Fibroblast of skin of left quadriceps (primary cell): ENCODE measurements around the gene HIPK2.
A peak's percentile ranks its signal among the peaks of the same experiment; 100 is the strongest.
"Not testable (repeated sequence)": the region's sequence is repeated elsewhere in the genome, so short reads cannot be mapped to it uniquely, and the experiment has no call there.

ENCODE experiments used
- DNase-seq, 2 experiments: peaks; one replicate each; pipeline ENCODE4 v3.0.0-alpha.2; 2013; ENCODE audit warnings: low read depth in 2 of 2

HIPK2 gene

GRCh38 chr7:139626817-139627216 is 151.0 kb downstream of the HIPK2 start:
- no peak for DNase-seq

GRCh38 chr7:139623518-139623917 is 154.3 kb downstream of the HIPK2 start:
- DNase-seq = no peak

GRCh38 chr7:139620676-139621344 is 157.0 kb downstream of the HIPK2 start:
- no peak for DNase-seq

GRCh38 chr7:139619367-139619657 is 158.5 kb downstream of the HIPK2 start:
- DNase-seq = peak; percentile 45 to 51

- peak in 1 of 2 experiments; percentile 18 for DNase-seq
Measured at GRCh38 chr7:139618482-139619366, 159.1 kb downstream of the HIPK2 start.

GRCh38 chr7:139617074-139617473 is 160.7 kb downstream of the HIPK2 start:
- no peak for DNase-seq

GRCh38 chr7:139614886-139615285 is 162.9 kb downstream of the HIPK2 start:
- no peak for DNase-seq

GRCh38 chr7:139613971-139614411 is 163.8 kb downstream of the HIPK2 start:
- DNase-seq = no peak

- not testable (repeated sequence) for DNase-seq
Measured at GRCh38 chr7:139611556-139611955, 166.2 kb downstream of the HIPK2 start.

- DNase-seq = no peak
Measured at GRCh38 chr7:139610595-139610994, 167.2 kb downstream of the HIPK2 start.

GRCh38 chr7:139603896-139604295 is 173.9 kb downstream of the HIPK2 start:
- no peak for DNase-seq

- DNase-seq = no peak
Measured at GRCh38 chr7:139603282-139603681, 174.5 kb downstream of the HIPK2 start.

- peak in 1 of 2 experiments; percentile 17 for DNase-seq
Measured at GRCh38 chr7:139602143-139602722, 175.6 kb downstream of the HIPK2 start.

- no peak for DNase-seq
Measured at GRCh38 chr7:139601176-139601575, 176.6 kb downstream of the HIPK2 start.

GRCh38 chr7:139600306-139600705 is 177.5 kb downstream of the HIPK2 start:
- no peak for DNase-seq

GRCh38 chr7:139598642-139599041 is 179.2 kb downstream of the HIPK2 start:
- DNase-seq = no peak

- DNase-seq = no peak
Measured at GRCh38 chr7:139597028-139597427, 180.8 kb downstream of the HIPK2 start.

- DNase-seq = no peak
Measured at GRCh38 chr7:139596626-139597025, 181.2 kb downstream of the HIPK2 start.

GRCh38 chr7:139595806-139596205 is 182.0 kb downstream of the HIPK2 start:
- no peak for DNase-seq

- no peak for DNase-seq
Measured at GRCh38 chr7:139594911-139595476, 182.8 kb downstream of the HIPK2 start.

- no peak for DNase-seq
Measured at GRCh38 chr7:139594090-139594489, 183.7 kb downstream of the HIPK2 start.

- DNase-seq = no peak
Measured at GRCh38 chr7:139592801-139593461, 184.9 kb downstream of the HIPK2 start.
